ENCODE results near the gene TALDO1.

GRCh38 chr11:760236-760635 is 13.0 kb downstream of the TALDO1 start:
- TF ChIP-seq CTCF (IDR thresholded peaks at IDR 0.05): no peak
- no peak for TF ChIP-seq POLR2A (IDR thresholded peaks at IDR 0.05)
- TF ChIP-seq EP300 (IDR thresholded peaks at IDR 0.05): no peak
